BE2C (cell line): ENCODE measurements around the gene ST6GALNAC4.

ENCODE experiments used
- DNase-seq: peaks from one replicate; pipeline ENCODE4 v3.0.0-alpha.2; 2020
- H3K27me3 ChIP-seq: fragments of 250-450 bp; sonication (Bioruptor Pico); 2 replicates; pipeline ENCODE4 v1.5.1; 2020; ENCODE audit warnings: mild to moderate bottlenecking
- H3K36me3 ChIP-seq: fragments of 250-450 bp; sonication (Bioruptor Pico); 2 replicates; pipeline ENCODE4 v1.5.1; 2020; ENCODE audit warnings: mild to moderate bottlenecking
- H3K4me1 ChIP-seq: fragments of 250-450 bp; sonication (Bioruptor Pico); 2 replicates; pipeline ENCODE4 v1.5.1; 2020
- H3K4me3 ChIP-seq: 2 replicates; pipeline ENCODE4 v1.5.1; 2011; ENCODE audit warnings: low read depth, low read length
- H3K9me3 ChIP-seq: fragments of 250-450 bp; sonication (Bioruptor Pico); 2 replicates; pipeline ENCODE4 v1.5.1; 2020
- TF ChIP-seq, protein P1 (sequence below): IDR thresholded peaks from 2 replicates; pipeline ENCODE4 v1.5.1; 2012; ENCODE audit warnings: mild to moderate bottlenecking, low read depth, low read length

ST6GALNAC4 gene

DNA sequence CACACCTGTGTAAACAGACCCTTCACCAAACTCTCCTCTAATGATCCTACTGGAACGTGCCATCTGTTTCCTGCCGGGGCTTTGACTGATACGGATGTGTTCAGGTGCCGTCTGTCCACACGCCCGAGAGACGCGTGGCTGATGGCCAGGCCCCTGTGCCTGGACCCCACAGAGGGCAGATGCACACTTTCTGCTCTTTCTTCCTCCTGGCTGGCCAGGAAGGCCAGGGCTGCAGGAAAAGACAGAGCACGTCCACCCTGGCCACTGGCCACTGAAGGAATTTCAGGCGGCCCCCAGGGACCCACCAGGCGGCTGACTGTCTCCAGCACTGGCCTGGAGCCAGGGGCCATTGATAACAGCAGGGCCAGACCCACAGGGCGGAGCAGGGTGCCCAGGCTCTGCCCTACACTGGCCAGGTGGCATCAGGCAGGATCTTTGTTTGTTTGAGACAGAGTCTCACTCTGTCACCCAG lies 58.8 kb downstream of the ST6GALNAC4 start:
- Histone ChIP-seq H3K4me1 (peaks cover 15% of the 10 kb centered on the region), H3K27me3 (no peaks in the 10 kb centered on the region), H3K4me3 (no peak overlapping the region), H3K36me3 (no peaks in the 10 kb centered on the region), H3K9me3 (no peaks in the 10 kb centered on the region)
- TF ChIP-seq, protein P1, sequence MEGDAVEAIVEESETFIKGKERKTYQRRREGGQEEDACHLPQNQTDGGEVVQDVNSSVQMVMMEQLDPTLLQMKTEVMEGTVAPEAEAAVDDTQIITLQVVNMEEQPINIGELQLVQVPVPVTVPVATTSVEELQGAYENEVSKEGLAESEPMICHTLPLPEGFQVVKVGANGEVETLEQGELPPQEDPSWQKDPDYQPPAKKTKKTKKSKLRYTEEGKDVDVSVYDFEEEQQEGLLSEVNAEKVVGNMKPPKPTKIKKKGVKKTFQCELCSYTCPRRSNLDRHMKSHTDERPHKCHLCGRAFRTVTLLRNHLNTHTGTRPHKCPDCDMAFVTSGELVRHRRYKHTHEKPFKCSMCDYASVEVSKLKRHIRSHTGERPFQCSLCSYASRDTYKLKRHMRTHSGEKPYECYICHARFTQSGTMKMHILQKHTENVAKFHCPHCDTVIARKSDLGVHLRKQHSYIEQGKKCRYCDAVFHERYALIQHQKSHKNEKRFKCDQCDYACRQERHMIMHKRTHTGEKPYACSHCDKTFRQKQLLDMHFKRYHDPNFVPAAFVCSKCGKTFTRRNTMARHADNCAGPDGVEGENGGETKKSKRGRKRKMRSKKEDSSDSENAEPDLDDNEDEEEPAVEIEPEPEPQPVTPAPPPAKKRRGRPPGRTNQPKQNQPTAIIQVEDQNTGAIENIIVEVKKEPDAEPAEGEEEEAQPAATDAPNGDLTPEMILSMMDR: no peak
- peak; percentile 87 for DNase-seq
